GM21529 (cell line): ENCODE results near the gene SPATA12.

ENCODE experiments used
- ATAC-seq: cut with Tn5 transposase; IDR thresholded peaks from one replicate; pipeline ENCODE4 v1.9.1; 2021; ENCODE audit not compliant: unreplicated experiment

The SPATA12 gene

DNA sequence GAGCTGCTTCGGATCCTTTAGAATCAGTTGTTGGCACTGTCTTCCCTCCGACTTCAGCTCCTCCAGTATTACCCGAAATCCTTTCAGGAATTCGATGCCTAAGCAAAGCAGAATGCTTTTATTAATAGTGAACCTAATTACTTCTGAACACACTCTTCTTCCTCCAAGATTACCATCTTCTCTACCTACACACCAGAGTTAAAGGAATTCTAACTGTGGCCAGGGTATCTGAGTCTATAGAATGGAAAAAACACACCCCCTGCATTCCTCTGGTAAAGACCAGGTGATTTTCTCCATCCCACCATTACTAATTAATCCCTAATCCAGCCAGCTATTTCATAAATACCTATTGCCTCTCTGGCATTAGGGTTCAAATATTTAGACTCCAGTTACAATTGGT, 49.8 kb downstream of the SPATA12 start:
- no peak for ATAC-seq

DNA sequence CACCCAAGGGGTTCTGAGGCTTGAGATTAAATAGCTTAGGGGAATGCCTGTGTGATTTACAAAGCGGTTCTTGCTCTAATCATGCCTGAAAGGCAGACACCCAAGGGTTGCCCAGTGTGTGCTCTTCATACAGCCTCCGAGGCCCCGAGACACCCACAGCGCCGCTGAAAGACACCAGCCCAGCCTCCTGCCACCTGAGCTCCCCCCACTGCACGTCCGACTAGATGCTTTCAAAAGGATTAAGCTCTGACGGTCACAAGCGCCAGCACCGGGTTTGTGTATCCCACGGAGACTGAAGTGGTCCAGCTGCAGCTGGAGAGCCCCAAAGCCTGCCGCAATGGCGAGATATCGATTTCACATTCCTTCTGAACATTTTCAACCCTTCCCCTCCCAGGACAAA, 50.3 kb downstream of the SPATA12 start:
- ATAC-seq: no peak

DNA sequence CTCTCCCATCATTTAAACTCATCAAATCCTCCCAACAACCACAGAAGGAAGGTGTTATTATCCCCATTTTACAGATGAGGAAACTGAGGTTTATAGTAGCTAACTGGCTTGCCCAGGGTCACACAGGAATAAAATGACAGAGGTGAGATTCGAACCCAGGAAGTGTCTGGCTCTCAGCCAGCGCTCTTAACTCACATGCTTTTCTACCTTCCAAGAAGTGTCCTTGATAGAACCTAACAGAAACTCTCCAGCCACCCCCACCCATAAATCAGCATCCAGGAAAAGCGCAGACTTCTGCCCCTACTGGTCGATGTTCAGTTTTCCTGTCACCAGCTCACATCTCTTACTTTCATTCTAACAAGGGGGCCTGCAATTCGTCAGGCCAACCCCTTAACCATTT, 51.7 kb downstream of the SPATA12 start:
- no peak for ATAC-seq

DNA sequence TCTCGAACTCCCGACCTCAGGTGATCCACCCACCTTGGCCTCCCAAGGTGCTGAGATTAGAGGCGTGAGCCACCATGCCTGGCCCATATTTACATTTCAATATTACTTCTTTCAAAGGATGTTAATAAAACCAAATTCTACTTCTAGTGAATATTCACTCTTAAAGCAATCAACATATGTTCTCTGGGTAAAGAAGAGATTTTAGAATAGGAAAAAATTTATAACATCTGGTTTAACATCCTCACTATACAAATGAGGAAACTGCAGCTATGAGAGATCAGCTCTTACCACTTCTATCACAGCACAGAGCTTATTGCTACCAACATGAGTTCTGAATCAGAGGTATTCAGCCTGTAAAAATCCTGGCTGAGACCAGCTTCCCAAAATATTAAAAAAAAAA, 56.0 kb downstream of the SPATA12 start:
- ATAC-seq: no peak

DNA sequence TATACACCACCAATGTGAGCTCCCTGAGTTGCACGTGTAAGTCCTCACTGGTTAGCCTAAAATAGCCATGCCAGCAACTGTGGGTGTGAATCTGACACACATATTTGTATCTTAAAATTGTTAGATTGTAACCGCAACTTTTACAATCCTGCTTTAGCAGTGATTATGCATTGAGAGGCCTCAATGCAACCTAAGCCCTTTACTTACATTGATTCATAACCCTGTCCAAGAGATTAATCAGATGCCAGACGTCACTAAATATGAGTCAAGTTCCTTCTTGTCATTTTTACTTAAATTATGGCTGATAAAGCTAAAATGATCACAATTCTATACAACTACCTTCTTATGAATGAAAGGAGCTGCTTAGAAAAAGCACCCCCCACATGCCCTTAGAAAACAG, 57.8 kb downstream of the SPATA12 start:
- ATAC-seq: no peak

DNA sequence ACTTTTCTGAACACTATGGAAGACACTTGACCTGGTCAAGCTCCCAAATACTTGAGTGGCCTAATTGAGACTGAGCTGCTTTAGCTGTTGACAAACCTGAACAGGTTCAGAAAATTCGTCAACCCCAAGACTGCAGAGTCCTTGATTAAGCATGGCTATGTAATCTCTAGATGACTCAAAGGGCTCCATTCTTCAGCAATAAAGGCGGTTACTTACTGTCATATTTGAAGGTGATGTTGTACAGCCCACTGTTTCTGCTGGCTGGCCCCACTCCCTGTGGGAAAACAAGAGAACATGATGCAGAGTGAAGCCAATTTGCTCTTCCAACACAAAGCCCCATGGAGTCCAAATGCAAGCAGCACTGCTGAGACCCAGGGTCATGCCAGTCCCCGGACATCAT, 59.6 kb downstream of the SPATA12 start:
- no peak for ATAC-seq

DNA sequence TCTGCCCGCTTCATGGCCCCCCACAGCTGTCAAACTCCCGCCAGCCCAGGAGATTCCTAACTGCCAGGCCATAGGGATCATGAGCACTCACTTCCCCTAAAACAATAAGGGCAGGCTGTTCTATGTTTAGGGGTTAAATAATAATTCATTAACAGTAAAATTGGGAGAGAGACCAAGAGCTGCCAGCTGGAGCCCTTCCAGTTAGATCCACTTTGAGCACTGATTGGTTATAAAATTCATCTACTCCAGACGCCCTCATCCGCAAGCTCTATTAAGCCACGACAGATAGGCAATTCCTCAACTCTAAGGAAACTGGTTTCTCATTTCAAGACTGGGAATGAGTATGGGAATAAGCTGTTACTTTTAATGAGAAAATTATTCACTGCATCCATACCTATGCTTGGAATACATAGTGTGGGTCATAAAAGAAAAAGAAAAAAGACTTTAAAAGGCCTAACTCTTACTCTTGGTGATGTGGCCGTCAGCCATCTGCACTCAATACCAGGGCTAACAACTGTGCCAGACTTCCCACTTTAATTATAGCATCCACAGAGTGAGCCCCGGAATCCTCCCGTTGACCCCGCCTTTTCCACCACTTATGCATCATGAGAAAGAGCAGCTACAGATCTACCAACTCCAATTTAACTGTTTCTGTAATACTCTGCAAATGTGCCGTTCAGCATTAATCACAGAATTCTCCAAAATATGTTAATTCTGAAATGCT, 60.1 kb downstream of the SPATA12 start:
- no peak for ATAC-seq
